ENCODE results near the gene TRPM2.

- TF ChIP-seq, protein P1, sequence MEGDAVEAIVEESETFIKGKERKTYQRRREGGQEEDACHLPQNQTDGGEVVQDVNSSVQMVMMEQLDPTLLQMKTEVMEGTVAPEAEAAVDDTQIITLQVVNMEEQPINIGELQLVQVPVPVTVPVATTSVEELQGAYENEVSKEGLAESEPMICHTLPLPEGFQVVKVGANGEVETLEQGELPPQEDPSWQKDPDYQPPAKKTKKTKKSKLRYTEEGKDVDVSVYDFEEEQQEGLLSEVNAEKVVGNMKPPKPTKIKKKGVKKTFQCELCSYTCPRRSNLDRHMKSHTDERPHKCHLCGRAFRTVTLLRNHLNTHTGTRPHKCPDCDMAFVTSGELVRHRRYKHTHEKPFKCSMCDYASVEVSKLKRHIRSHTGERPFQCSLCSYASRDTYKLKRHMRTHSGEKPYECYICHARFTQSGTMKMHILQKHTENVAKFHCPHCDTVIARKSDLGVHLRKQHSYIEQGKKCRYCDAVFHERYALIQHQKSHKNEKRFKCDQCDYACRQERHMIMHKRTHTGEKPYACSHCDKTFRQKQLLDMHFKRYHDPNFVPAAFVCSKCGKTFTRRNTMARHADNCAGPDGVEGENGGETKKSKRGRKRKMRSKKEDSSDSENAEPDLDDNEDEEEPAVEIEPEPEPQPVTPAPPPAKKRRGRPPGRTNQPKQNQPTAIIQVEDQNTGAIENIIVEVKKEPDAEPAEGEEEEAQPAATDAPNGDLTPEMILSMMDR (IDR thresholded peaks at IDR 0.05) = no peak
- no peak for TF ChIP-seq POLR2A (IDR thresholded peaks at IDR 0.05)
These were observed 88.3 kb downstream of the TRPM2 start for GRCh38 chr21:44441581-44442265.
